MM.1S (cell line): ENCODE results near the gene SMOC2.
"Not testable (repeated sequence)": the region's sequence is repeated elsewhere in the genome, so short reads cannot be mapped to it uniquely, and the experiment has no call there.

Experiments
- DNase-seq: peaks from one replicate; pipeline ENCODE4 v3.0.0-alpha.2; 2015
- H2AFZ ChIP-seq: fragments of 300-600 bp; sonication (generic); 2 replicates; pipeline ENCODE4 v1.6.0; 2016; ENCODE audit warnings: antibody characterized with exemption, low read length
- H3F3A ChIP-seq: fragments of 300-600 bp; sonication (generic); 2 replicates; pipeline ENCODE4 v1.6.1; 2016; ENCODE audit warnings: mild to moderate bottlenecking, antibody characterized with exemption, low read length, moderate library complexity, mixed read lengths; ENCODE audit not compliant: insufficient read depth
- H3K27ac ChIP-seq: fragments of 300-600 bp; sonication (generic); 2 replicates; pipeline ENCODE4 v1.5.1; 2016; ENCODE audit warnings: mild to moderate bottlenecking, low read length
- H3K27me3 ChIP-seq: fragments of 300-600 bp; sonication (generic); replicated peaks from 2 replicates; pipeline ENCODE4 v1.6.0; 2016; ENCODE audit warnings: low read length; ENCODE audit not compliant: insufficient read depth
- H3K36me3 ChIP-seq: fragments of 300-600 bp; sonication (generic); replicated peaks from 2 replicates; pipeline ENCODE4 v1.6.1; 2016; ENCODE audit warnings: mild to moderate bottlenecking, low read length, mixed read lengths; ENCODE audit not compliant: insufficient read depth
- H3K4me1 ChIP-seq: fragments of 300-600 bp; sonication (generic); 2 replicates; pipeline ENCODE4 v1.6.1; 2016; ENCODE audit warnings: low read length, mixed read lengths
- H3K4me2 ChIP-seq: fragments of 300-600 bp; sonication (generic); 2 replicates; pipeline ENCODE4 v1.6.0; 2016; ENCODE audit warnings: low read depth, low read length
- H3K4me3 ChIP-seq: fragments of 300-600 bp; sonication (generic); 2 replicates; pipeline ENCODE4 v1.5.1; 2016; ENCODE audit warnings: low read length, mixed read lengths
- H3K79me2 ChIP-seq: fragments of 300-600 bp; sonication (generic); 2 replicates; pipeline ENCODE4 v1.6.1; 2016; ENCODE audit warnings: mixed run types, low read length, mixed read lengths
- H3K9ac ChIP-seq: fragments of 300-600 bp; sonication (generic); 2 replicates; pipeline ENCODE4 v1.6.1; 2016; ENCODE audit warnings: low read length, mixed read lengths
- H3K9me2 ChIP-seq: fragments of 300-600 bp; sonication (generic); replicated peaks from 2 replicates; pipeline ENCODE4 v1.6.1; 2016; ENCODE audit warnings: mild to moderate bottlenecking, low read length, mixed read lengths; ENCODE audit not compliant: insufficient read depth
- H3K9me3 ChIP-seq: fragments of 300-600 bp; sonication (generic); replicated peaks from 2 replicates; pipeline ENCODE4 v1.6.1; 2016; ENCODE audit warnings: mild to moderate bottlenecking, low read length, mixed read lengths; ENCODE audit not compliant: insufficient read depth
- H4K20me1 ChIP-seq: fragments of 300-600 bp; sonication (generic); 2 replicates; pipeline ENCODE4 v1.6.1; 2016; ENCODE audit warnings: mild to moderate bottlenecking, low read length, moderate library complexity, mixed read lengths; ENCODE audit not compliant: insufficient read depth
- CTCF ChIP-seq: fragments of 300-600 bp; sonication (generic); IDR thresholded peaks from 2 replicates; pipeline ENCODE4 v1.5.1; 2016; ENCODE audit warnings: antibody characterized with exemption, low read length, mixed read lengths
- EZH2 ChIP-seq: fragments of 300-600 bp; sonication (generic); optimal IDR thresholded peaks from 2 replicates; pipeline ENCODE3; 2017; ENCODE audit warnings: low read depth, mild to moderate bottlenecking, antibody characterized with exemption, low read length, mixed read lengths
- EZH2phosphoT487 ChIP-seq: fragments of 300-600 bp; sonication (generic); IDR thresholded peaks from 2 replicates; pipeline ENCODE4 v1.6.1; 2018; ENCODE audit warnings: antibody characterized with exemption, low read length

Gene SMOC2

GRCh38 chr6:168691774-168692173 is 250.8 kb downstream of the SMOC2 start:
- no peaks in the 10 kb centered on the region for H3K9me3 ChIP-seq
- H3K9me2 ChIP-seq = no peaks in the 10 kb centered on the region
- H3K4me2 ChIP-seq = no peak overlapping the region
- no peaks in the 10 kb centered on the region for H3K27me3 ChIP-seq
- no peak overlapping the region for H3K9ac ChIP-seq
- no peaks in the 10 kb centered on the region for H4K20me1 ChIP-seq
- no peaks in the 10 kb centered on the region for H3K36me3 ChIP-seq
- no peaks in the 10 kb centered on the region for H3K4me1 ChIP-seq
- H3K27ac ChIP-seq = no peak overlapping the region
- H3K79me2 ChIP-seq = no peaks in the 10 kb centered on the region
- H3K4me3 ChIP-seq = no peak overlapping the region
- H2AFZ ChIP-seq = no peak overlapping the region
- no peaks in the 10 kb centered on the region for H3F3A ChIP-seq
- no peak for TF ChIP-seq EZH2
- no peak for TF ChIP-seq EZH2phosphoT487
- no peak for TF ChIP-seq CTCF
- no peak for DNase-seq

- H3K36me3 ChIP-seq = no peaks in the 10 kb centered on the region
- no peak for TF ChIP-seq CTCF
- TF ChIP-seq EZH2phosphoT487 = no peak
- TF ChIP-seq EZH2 = no peak
- H3K9ac ChIP-seq = no peak overlapping the region
- no peak overlapping the region for H2AFZ ChIP-seq
- H3F3A ChIP-seq = no peaks in the 10 kb centered on the region
- H3K4me3 ChIP-seq = no peak overlapping the region
- no peaks in the 10 kb centered on the region for H3K27me3 ChIP-seq
- H3K79me2 ChIP-seq = no peaks in the 10 kb centered on the region
- H3K4me1 ChIP-seq = no peaks in the 10 kb centered on the region
- H4K20me1 ChIP-seq = no peaks in the 10 kb centered on the region
- H3K4me2 ChIP-seq = no peak overlapping the region
- H3K9me2 ChIP-seq = no peaks in the 10 kb centered on the region
- no peaks in the 10 kb centered on the region for H3K9me3 ChIP-seq
- no peak for DNase-seq
- no peak overlapping the region for H3K27ac ChIP-seq
These were observed 251.4 kb downstream of the SMOC2 start for GRCh38 chr6:168692193-168692914.

GRCh38 chr6:168692915-168693257 is 251.9 kb downstream of the SMOC2 start:
- not testable (repeated sequence) for DNase-seq, H3K27me3 ChIP-seq, H3K9me3 ChIP-seq, H3K9me2 ChIP-seq, H4K20me1 ChIP-seq, H3F3A ChIP-seq, H3K9ac ChIP-seq, H3K4me1 ChIP-seq, H3K36me3 ChIP-seq, H3K27ac ChIP-seq, H3K79me2 ChIP-seq, H3K4me2 ChIP-seq, H2AFZ ChIP-seq, H3K4me3 ChIP-seq

- H3K27ac ChIP-seq, H3F3A ChIP-seq: not testable (repeated sequence)
These were observed 253.8 kb downstream of the SMOC2 start for GRCh38 chr6:168694797-168695196.

More at GRCh38 chr6:168694797-168695196, 253.8 kb downstream of the SMOC2 start:
- H3K9ac ChIP-seq, H3K4me1 ChIP-seq, H3K79me2 ChIP-seq, H3K4me2 ChIP-seq, H3K4me3 ChIP-seq, H3K9me3 ChIP-seq, H3K9me2 ChIP-seq, H3K27me3 ChIP-seq, H2AFZ ChIP-seq, DNase-seq, H3K36me3 ChIP-seq, H4K20me1 ChIP-seq: not testable (repeated sequence)
